Measurements from ENCODE around the gene SLC39A3. TPM values are rescaled to one million over a fixed set of nuclear protein-coding genes. Genes with fewer than 3 reads are reported as not detected.
"Not testable (repeated sequence)": the region's sequence is repeated elsewhere in the genome, so short reads cannot be mapped to it uniquely, and the experiment has no call there.

The SLC39A3 gene
- total and polyA plus RNA-seq, 7 donors = 7.2 to 35.4 (median 17.1) TPM

GRCh38 chr19:2716275-2716650, 23.6 kb downstream of the SLC39A3 start:
- peak; percentile 53 for DNase-seq
- WGBS, 2 donors = 86 to 90% methylated on average over 19 of the region's 19 CpGs
- TF ChIP-seq POLR2A (IDR thresholded peaks at IDR 0.05) = no peak
- no peak for TF ChIP-seq EP300 (IDR thresholded peaks at IDR 0.05)
- no peak for TF ChIP-seq POLR2AphosphoS5 (IDR thresholded peaks at IDR 0.05)
- TF ChIP-seq CTCF (IDR thresholded peaks at IDR 0.05) = no peak
- peaks cover 0 to 15% (median 14%) of the 10 kb centered on the region in 4 donors for H3K4me1 ChIP-seq
- intact Hi-C loops (cut with DNase I) = no loop called here
- H3K9me3 ChIP-seq = peaks cover 0 to 7% (median 5%) of the 10 kb centered on the region in 4 donors
- H3K27me3 ChIP-seq = peaks cover 12 to 50% (median 27%) of the 10 kb centered on the region in 3 donors
- H3K27ac ChIP-seq = no peak overlapping the region
- H3K4me3 ChIP-seq = no peak overlapping the region
- H3K36me3 ChIP-seq = no peaks in the 10 kb centered on the region

- intact Hi-C loops (cut with DNase I) = no loop called here
- H3K9me3 ChIP-seq = peaks cover 0 to 7% (median 5%) of the 10 kb centered on the region in 4 donors
- no peak for DNase-seq
- no peak for TF ChIP-seq POLR2AphosphoS5 (IDR thresholded peaks at IDR 0.05)
- TF ChIP-seq POLR2A (IDR thresholded peaks at IDR 0.05) = no peak
- H3K36me3 ChIP-seq = no peaks in the 10 kb centered on the region
- no peak overlapping the region for H3K4me3 ChIP-seq
- H3K27me3 ChIP-seq = peaks cover 8 to 45% (median 22%) of the 10 kb centered on the region in 3 donors
- H3K27ac ChIP-seq = no peak overlapping the region
- 90 to 91% methylated on average over 12 of the region's 12 CpGs for WGBS, 2 donors
- H3K4me1 ChIP-seq = peaks cover 0 to 10% (median 10%) of the 10 kb centered on the region in 4 donors
Measured at GRCh38 chr19:2715470-2716274, 24.1 kb downstream of the SLC39A3 start.

GRCh38 chr19:2714531-2715269, 25.1 kb downstream of the SLC39A3 start:
- peaks cover 0 to under 1% (median under 1%) of the 10 kb centered on the region in 4 donors for H3K4me1 ChIP-seq
- H3K36me3 ChIP-seq = no peaks in the 10 kb centered on the region
- no peak overlapping the region for H3K27ac ChIP-seq
- WGBS, 2 donors = 71 to 80% methylated on average over 16 of the region's 16 CpGs
- DNase-seq = peak; percentile 55
- H3K27me3 ChIP-seq = peaks cover 0 to 36% (median 13%) of the 10 kb centered on the region in 3 donors
- H3K9me3 ChIP-seq = peaks cover 0 to 7% (median 5%) of the 10 kb centered on the region in 4 donors
- no peak for TF ChIP-seq POLR2AphosphoS5 (IDR thresholded peaks at IDR 0.05)
- TF ChIP-seq EP300 (IDR thresholded peaks at IDR 0.05) = no peak
- no peak for TF ChIP-seq POLR2A (IDR thresholded peaks at IDR 0.05)
- no peak for TF ChIP-seq CTCF (IDR thresholded peaks at IDR 0.05)
- H3K4me3 ChIP-seq = no peak overlapping the region
- intact Hi-C loops (cut with DNase I) = no loop called here

GRCh38 chr19:2714102-2714501, 25.7 kb downstream of the SLC39A3 start:
- peaks cover 0 to 30% (median 8%) of the 10 kb centered on the region in 3 donors for H3K27me3 ChIP-seq
- H3K27ac ChIP-seq; H3K4me1 ChIP-seq; H3K4me3 ChIP-seq; intact Hi-C loops (cut with DNase I); H3K36me3 ChIP-seq; DNase-seq; H3K9me3 ChIP-seq: not testable (repeated sequence)
- WGBS, 2 donors = 38 to 59% methylated on average over 1 of the region's 1 CpG

GRCh38 chr19:2713170-2713569, 26.6 kb downstream of the SLC39A3 start:
- WGBS, 2 donors = 88 to 95% methylated on average over 3 of the region's 3 CpGs

GRCh38 chr19:2711875-2712205, 28.0 kb downstream of the SLC39A3 start:
- peaks cover 0 to 15% (median 3%) of the 10 kb centered on the region in 3 donors for H3K27me3 ChIP-seq
- H3K36me3 ChIP-seq = no peaks in the 10 kb centered on the region
- H3K9me3 ChIP-seq = peaks cover 0 to 7% (median 5%) of the 10 kb centered on the region in 4 donors
- H3K27ac ChIP-seq = no peak overlapping the region
- 66 to 78% methylated on average over 5 of the region's 5 CpGs for whole genome bisulfite sequencing, 2 donors
- peak; percentile 56 for DNase-seq
- intact Hi-C loops (cut with DNase I) = no loop called here
- no peak overlapping the region for H3K4me3 ChIP-seq
- H3K4me1 ChIP-seq = no peaks in the 10 kb centered on the region
- no peak for TF ChIP-seq POLR2AphosphoS5 (IDR thresholded peaks at IDR 0.05)
- no peak for TF ChIP-seq EP300 (IDR thresholded peaks at IDR 0.05)
- no peak for TF ChIP-seq CTCF (IDR thresholded peaks at IDR 0.05)
- no peak for TF ChIP-seq POLR2A (IDR thresholded peaks at IDR 0.05)

More at GRCh38 chr19:2713170-2713569, 26.6 kb downstream of the SLC39A3 start:
- DNase-seq; intact Hi-C loops (cut with DNase I); H3K4me3 ChIP-seq; H3K36me3 ChIP-seq; H3K9me3 ChIP-seq; H3K4me1 ChIP-seq; H3K27ac ChIP-seq: not testable (repeated sequence)
- peaks cover 0 to 22% (median 3%) of the 10 kb centered on the region in 3 donors for H3K27me3 ChIP-seq

Measured in sigmoid colon (tissue), 7 donors.